ENCODE results near the gene NFIB. TPM values are rescaled to one million over a fixed set of nuclear protein-coding genes. Genes with fewer than 3 reads are reported as not detected.

The NFIB gene
- total RNA-seq, 4 donors from 2014 or later = 61.0 to 68.3 (median 65.4) TPM

DNA sequence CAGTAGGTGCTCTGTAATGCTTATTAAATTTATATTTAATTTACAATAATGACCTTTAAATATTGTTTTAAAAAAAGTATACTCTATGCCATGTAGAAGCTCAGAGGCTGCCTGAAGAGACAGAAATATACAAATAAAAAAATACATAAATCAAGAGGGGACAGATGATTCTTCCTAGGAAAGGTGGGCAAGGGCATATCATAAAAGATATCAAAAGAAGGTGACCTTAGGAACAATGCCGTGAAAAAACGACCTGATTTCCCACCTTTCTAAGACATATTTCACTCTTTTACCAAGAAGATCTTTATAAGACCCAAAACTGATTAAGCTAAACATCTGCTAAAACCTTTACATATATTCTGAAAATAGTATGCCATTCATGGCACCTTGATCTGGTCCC, 128.9 kb downstream of the NFIB start:
- H3K4me1 ChIP-seq = peaks cover 6 to 44% (median 15%) of the 10 kb centered on the region in 3 donors

DNA sequence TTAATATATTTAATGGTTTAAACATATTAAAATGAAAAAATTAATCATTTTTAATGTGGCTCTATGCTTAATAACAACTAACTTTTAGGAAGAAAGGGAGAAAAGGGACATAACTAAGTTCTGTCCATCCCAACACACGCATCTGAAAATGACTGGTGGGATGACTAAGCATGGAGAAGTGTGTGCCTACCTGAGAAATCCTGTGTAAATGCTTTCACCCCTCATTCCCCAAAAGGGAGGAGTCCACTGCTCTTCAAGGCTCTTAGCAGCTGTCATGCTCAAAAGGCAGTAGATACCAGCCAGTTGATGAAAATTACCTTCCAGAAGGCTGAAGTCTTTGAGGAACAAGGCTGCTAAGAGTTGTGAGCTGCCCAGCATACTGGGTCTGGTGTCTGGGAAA, 130.9 kb downstream of the NFIB start:
- Histone ChIP-seq H3K27me3 (no peaks in the 10 kb centered on the region), H3K27ac (no peak overlapping the region), H3K4me1 (peaks cover 10 to 54% (median 15%) of the 10 kb centered on the region in 3 donors), H3K9me3 (no peaks in the 10 kb centered on the region), H3K4me3 (no peak overlapping the region), H3K36me3 (no peaks in the 10 kb centered on the region)
- 95% methylated on average over 1 of the region's 1 CpG; no CpG with 5 or more reads in 1 of the 2 donors for WGBS, 2 donors (ENCODE audit: low coverage in 1 of 2)
- TF ChIP-seq POLR2AphosphoS5 (IDR thresholded peaks at IDR 0.05) (no peak), CTCF (IDR thresholded peaks at IDR 0.05) (no peak), POLR2A (IDR thresholded peaks at IDR 0.05) (no peak), EP300 (IDR thresholded peaks at IDR 0.05) (no peak)
- no peak for ATAC-seq

More for the DNA sequence above, 128.9 kb downstream of the NFIB start:
- Histone ChIP-seq H3K27ac (no peak overlapping the region), H3K4me3 (no peak overlapping the region), H3K9me3 (no peaks in the 10 kb centered on the region), H3K36me3 (no peaks in the 10 kb centered on the region), H3K27me3 (no peaks in the 10 kb centered on the region)
- ATAC-seq = no peak
- 92 to 95% methylated on average over 2 of the region's 2 CpGs for WGBS, 2 donors (ENCODE audit: low coverage in 1 of 2)
- TF ChIP-seq CTCF (IDR thresholded peaks at IDR 0.05) (no peak), POLR2AphosphoS5 (IDR thresholded peaks at IDR 0.05) (no peak), POLR2A (IDR thresholded peaks at IDR 0.05) (no peak), EP300 (IDR thresholded peaks at IDR 0.05) (no peak)

- Histone ChIP-seq H3K4me3 (peak overlapping the region; percentile 25 to 30), H3K36me3 (no peaks in the 10 kb centered on the region), H3K4me1 (peaks cover 10 to 37% (median 15%) of the 10 kb centered on the region in 3 donors), H3K27ac (peak overlapping the region; percentile 43 to 62 (median 57)), H3K27me3 (no peaks in the 10 kb centered on the region), H3K9me3 (no peaks in the 10 kb centered on the region)
- ATAC-seq = no peak
- no peak for TF ChIP-seq POLR2AphosphoS5 (IDR thresholded peaks at IDR 0.05)
- TF ChIP-seq EP300 (IDR thresholded peaks at IDR 0.05) = no peak
- no peak for TF ChIP-seq POLR2A (IDR thresholded peaks at IDR 0.05)
- no peak for TF ChIP-seq CTCF (IDR thresholded peaks at IDR 0.05)
- WGBS, 2 donors (ENCODE audit: low coverage in 1 of 2) = 16 to 29% methylated on average over 3 of the region's 3 CpGs
Observed at GRCh38 chr9:14180960-14181537, 132.9 kb downstream of the NFIB start.

DNA sequence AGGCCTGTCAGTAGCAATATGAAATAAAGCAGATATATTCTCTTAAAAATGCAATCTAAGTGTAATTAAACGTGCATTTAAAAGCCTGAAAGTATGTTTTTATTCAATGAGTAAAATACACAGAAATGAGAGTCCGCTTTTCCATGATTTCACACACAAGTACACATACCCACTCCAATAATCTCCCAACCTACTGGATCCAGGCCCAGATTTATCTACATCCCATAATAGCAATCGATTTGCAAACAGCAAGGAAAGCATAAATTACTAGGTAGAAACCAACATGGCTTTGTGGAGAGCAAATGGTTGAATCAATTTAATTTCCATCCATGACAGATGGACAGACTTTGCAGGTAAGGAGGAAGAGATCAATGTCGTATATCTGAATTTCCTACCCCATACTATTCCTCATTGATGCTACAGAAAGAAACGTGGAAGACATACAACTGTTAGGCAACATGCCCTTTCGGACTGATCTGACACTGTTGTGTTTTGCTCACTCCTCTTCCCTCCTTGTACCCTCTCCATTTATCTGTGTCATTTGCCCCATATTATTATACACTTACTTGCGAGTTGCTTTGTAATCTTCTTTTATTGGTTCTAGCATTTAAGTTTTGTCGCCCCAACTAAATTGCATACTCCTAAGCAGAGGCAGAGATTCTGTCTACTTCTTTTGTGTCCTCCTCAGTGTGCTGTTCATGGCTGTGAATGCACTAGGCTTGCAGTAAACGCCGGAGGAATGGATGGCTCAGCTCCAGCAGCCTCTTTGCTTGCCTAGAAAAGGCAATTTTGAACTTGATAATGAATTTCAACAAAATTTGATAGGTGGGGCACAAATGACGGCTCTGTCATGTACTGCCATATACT, 133.6 kb downstream of the NFIB start:
- no peaks in the 10 kb centered on the region for H3K36me3 ChIP-seq
- peak overlapping the region; percentile 25 to 30 for H3K4me3 ChIP-seq
- ATAC-seq = no peak
- H3K9me3 ChIP-seq = no peaks in the 10 kb centered on the region
- H3K4me1 ChIP-seq = peaks cover 8 to 33% (median 10%) of the 10 kb centered on the region in 3 donors
- TF ChIP-seq POLR2A (IDR thresholded peaks at IDR 0.05) (no peak), CTCF (IDR thresholded peaks at IDR 0.05) (no peak), EP300 (IDR thresholded peaks at IDR 0.05) (no peak), POLR2AphosphoS5 (IDR thresholded peaks at IDR 0.05) (no peak)
- H3K27ac ChIP-seq = peak overlapping the region; percentile 43 to 62 (median 57)
- no peaks in the 10 kb centered on the region for H3K27me3 ChIP-seq
- 31 to 39% methylated on average over 11 of the region's 11 CpGs for WGBS, 2 donors (ENCODE audit: low coverage in 1 of 2)

Measured in gastroesophageal sphincter (tissue), 4 donors.